Heart left ventricle (tissue), 13 donors: Measurements from ENCODE around the gene TSPAN14.

ENCODE experiments used
- CTCF ChIP-seq, 12 donors: fragments of 200-600 bp; sonication (generic) in 4 of 12; IDR thresholded peaks; one replicate each; pipeline versions ENCODE4 v1.5.0 to v1.8.0; 2018 to 2022; ENCODE audit warnings: antibody characterized with exemption in 12 of 12, mild to moderate bottlenecking in 5 of 12
- POLR2A ChIP-seq, 2 donors: fragments of 450-650 bp; IDR thresholded peaks; one replicate each; pipeline ENCODE4 v1.6.1; 2017; ENCODE audit warnings: antibody characterized with exemption in 2 of 2, mild to moderate bottlenecking in 2 of 2, moderate library complexity in 2 of 2
- donor health status: ischemic (EF 13 %, LVEDD 7.1; RV severe dilation, severe dysfunction).
- donor health status: DM: no; HTN: yes; CAD: no.
- donor health status: DM: no; HTN: no; CAD: no.
- donor health status: ischemic (EF 25% LVEDD 6.9; RV normal size, moderate dysfunction).
- donor health status: ischemic (EF 25% LVEDD 5.7; RV mildly dilated, moderate dysfunction).
- donor health status: ischemic (EF 35%, LVEDD 5.7; RV mildly dilated, moderate dysfunction).
- donor health status: nonischemic (EF 11% LVEDD 7.7; RV severe dilation, severe dysfunction).
- donor health status: DM: yes; HTN: yes; CAD: no.
- donor health status: PGD.
- donor health status: ischemic (EF 29% LVEDD 5.4; RV normal size, mild dysfunction).
- donor health status: nonischemic (EF 23%, LVEDD 6.1; RV moderate dilation, normal function).

GRCh38 chr10:80451132-80451531 is 3.0 kb upstream of the TSPAN14 start:
- TF ChIP-seq POLR2A (IDR thresholded peaks at IDR 0.05) (no peak), CTCF (IDR thresholded peaks at IDR 0.05) (no peak)
